Suppressor macrophage (primary cell): ENCODE results near the gene SLAIN1.

Source experiments
- DNase-seq, 4 experiments: peaks; one replicate each; pipeline ENCODE4 v3.0.0-alpha.2; 2020 to 2022

Gene SLAIN1

GRCh38 chr13:77751513-77752456 is 54.3 kb downstream of the SLAIN1 start:
- peak; percentile 46 to 72 (median 54) for DNase-seq

GRCh38 chr13:77752512-77753069 is 55.1 kb downstream of the SLAIN1 start:
- no peak for DNase-seq

GRCh38 chr13:77760893-77761292 is 63.4 kb downstream of the SLAIN1 start:
- DNase-seq = no peak

- peak; percentile 58 to 78 (median 69) for DNase-seq
Measured at GRCh38 chr13:77767413-77767812, 69.9 kb downstream of the SLAIN1 start.

GRCh38 chr13:77774181-77774580 is 76.7 kb downstream of the SLAIN1 start:
- no peak for DNase-seq

- DNase-seq = peak in 1 of 4 experiments; percentile 10
Measured at GRCh38 chr13:77776704-77777103, 79.2 kb downstream of the SLAIN1 start.

- peak; percentile 72 to 84 (median 76) for DNase-seq
Measured at GRCh38 chr13:77779552-77780272, 82.2 kb downstream of the SLAIN1 start.

GRCh38 chr13:77781808-77782207 is 84.3 kb downstream of the SLAIN1 start:
- no peak for DNase-seq

- no peak for DNase-seq
Measured at GRCh38 chr13:77784515-77784914, 87.0 kb downstream of the SLAIN1 start.

GRCh38 chr13:77786695-77787287 is 89.3 kb downstream of the SLAIN1 start:
- DNase-seq = peak in 3 of 4 experiments; percentile 6 to 41 (median 13)

GRCh38 chr13:77789376-77789775 is 91.9 kb downstream of the SLAIN1 start:
- peak; percentile 27 to 79 (median 49) for DNase-seq

- peak in 1 of 4 experiments; percentile 40 for DNase-seq
Measured at GRCh38 chr13:77800219-77800618, 102.7 kb downstream of the SLAIN1 start.

GRCh38 chr13:77806518-77806917 is 109.0 kb downstream of the SLAIN1 start:
- DNase-seq = no peak

GRCh38 chr13:77807431-77808135 is 110.1 kb downstream of the SLAIN1 start:
- DNase-seq = no peak

GRCh38 chr13:77810430-77810829 is 112.9 kb downstream of the SLAIN1 start:
- DNase-seq = peak in 2 of 4 experiments; percentile 31 to 54

- peak; percentile 17 to 46 (median 31) for DNase-seq
Measured at GRCh38 chr13:77810878-77811277, 113.4 kb downstream of the SLAIN1 start.

GRCh38 chr13:77811381-77811780 is 113.9 kb downstream of the SLAIN1 start:
- peak in 1 of 4 experiments; percentile 53 for DNase-seq

GRCh38 chr13:77811981-77812380 is 114.5 kb downstream of the SLAIN1 start:
- no peak for DNase-seq
